GM19455 (cell line): Measurements from ENCODE around the gene RAB21.
A peak's percentile ranks its signal among the peaks of the same experiment; 100 is the strongest.
"Not testable (repeated sequence)": the region's sequence is repeated elsewhere in the genome, so short reads cannot be mapped to it uniquely, and the experiment has no call there.

ENCODE experiments used
- ATAC-seq: cut with Tn5 transposase; IDR thresholded peaks from one replicate; pipeline ENCODE4 v1.9.1; 2021; ENCODE audit not compliant: unreplicated experiment

The RAB21 gene

GRCh38 chr12:71792599-71792998 lies 37.9 kb downstream of the RAB21 start:
- ATAC-seq = no peak

DNA sequence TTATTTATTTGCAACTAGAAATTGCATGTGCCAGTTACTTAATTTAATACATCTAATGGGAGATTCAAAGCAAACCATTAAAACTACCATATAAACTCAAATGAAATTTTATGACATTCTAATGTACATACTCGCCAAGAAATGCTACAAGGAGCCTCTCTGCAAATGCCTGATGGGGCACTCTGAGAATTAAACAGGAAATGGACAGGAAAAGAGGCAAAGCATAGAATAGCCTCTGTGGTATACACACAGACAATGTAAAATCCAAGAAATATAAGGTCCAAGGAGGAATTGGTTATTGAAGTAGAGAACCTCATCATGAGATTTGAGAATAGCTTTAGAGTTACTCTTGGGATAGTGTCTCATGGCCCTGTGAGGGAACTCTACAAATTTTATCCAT lies 41.2 kb downstream of the RAB21 start:
- ATAC-seq = no peak

DNA sequence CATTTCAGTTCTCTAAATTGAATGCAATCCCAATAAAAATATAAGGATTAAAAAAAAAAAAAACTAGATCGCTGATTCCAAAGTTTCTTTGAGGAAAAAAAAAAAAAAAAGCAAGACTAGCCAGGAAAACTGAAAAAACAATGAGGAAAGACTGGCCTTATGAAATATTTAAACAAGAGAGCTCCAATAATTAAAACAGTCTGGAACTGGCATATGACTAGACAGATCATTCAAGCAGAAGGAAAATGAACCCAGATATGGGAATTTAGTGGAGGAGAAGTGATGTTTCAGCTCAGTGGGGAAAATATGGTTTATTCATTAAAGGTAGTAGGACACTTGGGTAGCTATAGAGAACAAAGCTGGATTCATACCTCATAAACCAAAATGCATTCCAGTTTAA lies 42.9 kb downstream of the RAB21 start:
- no peak for ATAC-seq

- no peak for ATAC-seq
These were observed 44.4 kb downstream of the RAB21 start for GRCh38 chr12:71799106-71799505.

- ATAC-seq = no peak
These were observed 45.5 kb downstream of the RAB21 start for GRCh38 chr12:71800177-71800576.

DNA sequence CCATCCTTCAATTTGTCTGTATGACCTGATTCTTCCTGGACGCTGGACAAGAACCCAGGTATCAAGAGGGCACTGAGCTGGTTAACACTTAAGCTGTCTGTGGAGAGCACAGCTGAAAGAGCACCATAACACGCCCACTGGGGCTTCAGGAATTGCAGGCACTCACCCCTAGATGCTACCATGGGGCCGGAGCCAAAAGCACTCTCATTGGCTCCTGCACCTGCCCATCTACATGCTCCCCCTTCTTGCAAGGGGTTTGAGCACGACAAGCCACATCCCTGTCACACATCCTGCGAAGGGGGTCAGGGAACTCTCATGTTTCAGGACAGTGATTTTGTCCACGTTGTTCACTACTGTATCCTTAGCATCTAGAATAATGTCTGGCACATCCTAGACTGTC lies 49.8 kb downstream of the RAB21 start:
- no peak for ATAC-seq

DNA sequence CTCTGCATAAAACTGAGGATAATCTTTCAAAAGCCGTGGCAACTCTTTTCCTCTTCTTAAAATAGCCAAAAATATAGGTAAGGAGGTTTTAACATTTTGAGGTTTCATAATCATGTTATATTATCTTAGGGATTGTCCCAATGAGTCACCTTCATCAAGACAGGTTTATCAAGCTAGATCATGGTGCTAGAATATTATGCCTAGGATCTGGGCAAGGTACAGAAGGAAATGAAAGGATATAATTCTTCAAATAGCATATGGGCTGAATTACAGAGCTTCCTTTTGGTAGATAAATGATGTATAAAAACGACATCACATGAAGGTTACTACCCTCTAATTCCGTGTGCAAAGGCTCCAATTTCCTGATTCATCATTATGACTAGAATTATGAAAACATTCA lies 56.3 kb downstream of the RAB21 start:
- no peak for ATAC-seq

DNA sequence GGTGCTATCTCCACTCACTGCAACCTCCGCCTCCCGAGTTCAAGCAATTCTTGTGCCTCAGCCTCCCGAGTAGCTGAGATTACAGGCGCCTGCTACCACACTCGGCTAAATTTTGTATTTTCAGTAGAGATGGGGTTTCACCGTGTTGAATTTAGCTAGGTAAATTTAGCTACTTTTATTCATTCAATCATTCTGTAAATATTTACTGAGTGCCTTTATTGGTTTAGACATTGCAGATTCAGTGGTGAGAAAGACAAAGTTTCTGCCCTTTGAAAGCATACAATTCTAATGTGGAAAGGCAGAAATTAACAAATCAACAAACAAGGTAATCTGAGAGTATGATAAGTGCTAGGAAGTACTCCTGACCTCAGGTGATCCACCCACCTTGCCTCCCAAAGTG lies 60.6 kb downstream of the RAB21 start:
- not testable (repeated sequence) for ATAC-seq

- ATAC-seq = not testable (repeated sequence)
These were observed 67.4 kb downstream of the RAB21 start for GRCh38 chr12:71822088-71822487.

GRCh38 chr12:71828813-71829212 lies 74.2 kb downstream of the RAB21 start:
- ATAC-seq = no peak

DNA sequence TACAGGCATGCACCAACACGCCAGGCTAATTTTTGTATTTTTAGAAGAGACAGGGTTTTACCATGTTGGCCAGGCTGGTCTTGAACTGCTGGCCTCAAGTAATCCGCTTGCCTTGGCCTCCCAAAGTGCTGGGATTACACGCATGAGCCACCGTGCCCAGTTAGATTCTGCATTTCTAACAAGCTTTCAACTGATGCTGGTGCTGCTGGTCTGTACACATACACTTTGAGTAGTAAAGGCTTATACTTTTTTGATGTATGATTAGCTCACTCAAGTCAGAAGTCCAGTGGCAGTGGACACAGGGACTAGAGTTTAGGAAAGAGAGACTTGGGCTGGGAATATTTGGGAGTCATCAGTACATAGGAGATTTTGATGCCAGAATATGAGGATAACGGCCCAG lies 82.7 kb downstream of the RAB21 start:
- ATAC-seq = no peak

- no peak for ATAC-seq
These were observed 83.6 kb downstream of the RAB21 start for GRCh38 chr12:71838231-71838630.

GRCh38 chr12:71838676-71839075 lies 84.0 kb downstream of the RAB21 start:
- no peak for ATAC-seq

DNA sequence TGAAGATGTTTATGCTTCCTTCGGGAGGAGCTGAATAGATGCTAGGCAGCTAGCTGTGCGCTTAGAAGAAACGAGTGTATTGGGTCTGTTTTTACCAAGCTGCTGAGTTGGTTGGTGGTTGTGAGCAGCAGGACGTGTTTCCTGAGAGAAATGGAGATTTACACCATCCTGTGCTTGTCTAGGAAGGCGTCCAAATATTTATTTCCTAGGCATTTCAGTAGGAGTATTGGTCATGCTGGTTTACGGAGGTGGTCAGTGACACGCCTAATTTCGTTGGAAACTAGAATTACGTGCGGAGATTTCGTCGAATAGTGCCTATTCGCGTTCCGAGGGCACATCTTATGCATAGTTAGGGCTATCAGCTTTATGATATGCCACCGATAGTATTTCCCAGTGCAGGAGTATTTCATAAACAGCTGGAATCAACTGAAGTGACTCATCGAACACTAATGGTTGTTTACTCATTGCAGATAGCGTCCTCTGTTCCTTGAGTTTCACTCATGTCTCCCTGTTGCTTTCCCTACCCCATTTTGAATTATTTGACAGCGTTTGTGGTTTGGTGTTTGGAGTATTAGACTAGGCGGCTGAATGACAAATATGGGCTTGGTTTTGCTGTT lies 85.7 kb downstream of the RAB21 start:
- peak; percentile 13 for ATAC-seq

DNA sequence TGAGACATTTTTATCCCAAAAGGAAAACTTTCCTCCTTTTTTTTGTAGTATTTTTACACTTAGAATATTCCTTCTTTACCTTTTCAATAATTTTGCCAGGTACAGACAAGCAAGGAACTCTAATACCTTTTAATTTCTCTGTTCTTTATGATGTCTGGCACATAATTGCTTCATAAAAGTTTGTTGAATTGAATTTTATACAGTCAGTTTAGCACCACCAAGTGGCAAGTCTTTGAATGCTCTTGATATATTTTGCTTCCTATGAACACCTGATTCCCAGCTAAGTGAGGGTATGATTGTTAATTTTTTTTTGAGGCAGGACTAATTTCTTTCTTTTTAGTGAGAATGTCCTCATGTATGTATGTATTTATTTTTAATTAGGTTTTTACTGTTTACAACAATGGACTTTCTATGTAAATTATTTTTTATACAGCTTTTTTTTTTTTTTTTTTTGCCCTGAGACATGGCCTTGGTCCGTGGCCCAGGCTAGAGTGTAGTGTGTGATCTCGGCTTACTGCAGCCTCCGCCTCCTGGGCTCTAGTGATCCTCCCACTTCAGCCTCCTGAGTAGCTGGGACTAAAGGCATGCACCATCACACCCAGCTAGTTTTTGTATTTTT lies 91.8 kb downstream of the RAB21 start:
- ATAC-seq = no peak

DNA sequence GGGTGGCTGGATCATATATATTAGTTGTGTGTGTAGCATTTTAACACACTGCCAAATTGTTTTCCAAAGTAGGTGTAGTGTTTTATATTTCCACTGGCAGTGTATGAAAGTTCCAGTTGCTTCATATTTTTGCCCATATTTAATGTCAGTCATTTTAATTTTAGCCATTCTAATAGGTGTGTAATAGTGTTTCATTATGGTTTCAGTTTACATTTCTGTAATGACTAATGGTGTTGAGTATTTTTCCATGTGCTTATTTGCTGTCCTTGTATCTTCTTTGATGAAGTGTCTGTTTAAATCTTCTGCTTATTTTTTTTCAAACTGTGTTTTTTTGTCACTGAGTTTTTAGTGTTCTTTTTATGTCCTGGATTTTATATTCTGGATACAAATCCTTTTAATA lies 93.5 kb downstream of the RAB21 start:
- ATAC-seq = no peak

DNA sequence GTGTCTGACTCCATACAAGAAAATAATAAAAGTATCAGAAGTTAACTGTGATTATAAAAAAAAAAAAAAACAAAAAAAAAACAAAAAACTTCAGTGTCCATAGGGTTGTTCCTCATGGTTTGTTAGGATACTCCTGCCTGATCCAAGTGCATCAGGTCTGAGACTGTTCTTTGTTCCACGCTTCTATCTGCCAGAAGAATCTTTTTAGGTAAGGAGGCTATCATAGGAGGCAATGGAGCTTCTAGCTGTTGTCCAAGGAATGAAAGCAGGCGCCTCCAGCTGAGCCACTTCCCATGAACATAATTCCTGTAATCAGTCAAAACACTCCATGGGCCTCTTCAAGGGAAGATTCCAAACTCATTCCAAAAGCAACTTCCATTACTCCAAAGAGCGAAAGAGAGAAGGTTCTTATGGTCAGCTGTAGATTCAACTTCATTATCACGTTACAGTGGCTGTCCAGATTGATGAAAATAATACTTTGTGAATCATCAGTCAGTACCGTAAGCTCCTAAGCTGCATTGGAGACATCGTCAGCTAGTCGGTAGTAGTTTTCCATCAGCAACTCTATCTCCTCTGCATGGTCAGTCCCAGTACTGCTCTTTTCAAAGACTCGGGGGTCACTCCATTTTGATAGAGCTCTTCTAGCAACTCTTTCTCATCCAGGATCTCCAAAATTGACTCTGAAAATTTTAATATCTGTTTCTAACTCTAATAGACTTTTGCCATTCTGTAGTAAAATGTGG lies 94.6 kb downstream of the RAB21 start:
- ATAC-seq = no peak
